Effector memory CD4-positive, alpha-beta T cell (primary cell): Measurements from ENCODE around the gene DDA1.

Experiments
- DNase-seq, 3 donors: peaks; one replicate each; pipeline ENCODE4 v3.0.0-alpha.2; 2020
- H3K27ac ChIP-seq: 2 replicates; pipeline ENCODE4 v1.7.0; 2013; ENCODE audit warnings: mild to moderate bottlenecking, low read length, moderate library complexity; ENCODE audit not compliant: insufficient read depth, poor library complexity, severe bottlenecking
- H3K27me3 ChIP-seq: replicated peaks from 2 replicates; pipeline ENCODE4 v1.7.0; 2013; ENCODE audit warnings: mild to moderate bottlenecking, low read length; ENCODE audit not compliant: insufficient read depth, control insufficient read depth, poor library complexity, severe bottlenecking
- H3K36me3 ChIP-seq: 2 replicates; pipeline ENCODE4 v1.7.0; 2013; ENCODE audit warnings: mild to moderate bottlenecking, low read length, moderate library complexity; ENCODE audit not compliant: control insufficient read depth, insufficient read depth
- H3K4me1 ChIP-seq: 2 replicates; pipeline ENCODE4 v1.7.0; 2013; ENCODE audit warnings: low read length, mild to moderate bottlenecking; ENCODE audit not compliant: control insufficient read depth, insufficient read depth, poor library complexity, severe bottlenecking
- H3K4me3 ChIP-seq: 2 replicates; pipeline ENCODE4 v1.7.0; 2013; ENCODE audit warnings: low read length, low read depth, mild to moderate bottlenecking; ENCODE audit not compliant: insufficient read depth, poor library complexity, severe bottlenecking
- H3K9me3 ChIP-seq: 2 replicates; pipeline ENCODE4 v1.7.0; 2013; ENCODE audit warnings: mild to moderate bottlenecking, low read length, moderate library complexity; ENCODE audit not compliant: control insufficient read depth

Gene DDA1

DNA sequence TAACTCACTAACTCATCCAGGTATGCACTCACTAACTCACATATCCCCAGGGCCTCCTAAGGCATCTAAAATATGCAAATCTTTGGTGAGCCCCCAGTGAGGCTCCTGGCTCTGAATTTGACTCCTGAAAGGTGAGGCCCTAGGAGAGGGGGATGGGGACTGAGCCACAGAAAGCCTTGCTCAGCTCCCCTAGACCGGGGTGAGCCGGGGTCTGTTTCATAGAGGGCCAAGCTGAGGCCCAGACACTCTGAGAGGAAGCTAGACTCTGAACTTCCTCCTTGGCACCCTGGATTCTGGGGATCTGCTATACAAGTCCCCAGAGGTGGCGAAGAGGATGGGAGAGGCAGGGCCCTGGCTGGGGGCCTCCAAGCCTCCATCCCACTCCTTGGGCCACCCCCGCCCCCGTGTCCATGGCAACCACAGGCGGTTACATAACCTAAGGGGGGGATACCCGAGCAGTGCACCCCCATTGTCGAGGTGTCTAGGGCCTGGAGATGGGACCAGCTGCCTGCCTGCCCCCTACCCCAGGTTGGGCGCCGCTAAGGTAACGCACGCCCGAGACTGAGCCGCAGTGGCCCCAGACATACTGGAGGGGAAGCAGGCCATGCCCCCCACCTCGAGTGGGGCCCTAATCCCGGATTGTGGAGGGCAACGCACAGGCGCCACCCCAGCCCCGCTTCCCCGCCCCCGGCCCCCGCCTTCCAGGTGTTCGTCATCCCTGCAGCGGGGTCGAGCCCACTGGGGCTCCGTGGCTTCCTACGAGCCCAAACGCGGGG is 6.8 kb upstream of the DDA1 start:
- H3K27ac ChIP-seq: peak overlapping the region; percentile 74
- no peak for DNase-seq

DNA sequence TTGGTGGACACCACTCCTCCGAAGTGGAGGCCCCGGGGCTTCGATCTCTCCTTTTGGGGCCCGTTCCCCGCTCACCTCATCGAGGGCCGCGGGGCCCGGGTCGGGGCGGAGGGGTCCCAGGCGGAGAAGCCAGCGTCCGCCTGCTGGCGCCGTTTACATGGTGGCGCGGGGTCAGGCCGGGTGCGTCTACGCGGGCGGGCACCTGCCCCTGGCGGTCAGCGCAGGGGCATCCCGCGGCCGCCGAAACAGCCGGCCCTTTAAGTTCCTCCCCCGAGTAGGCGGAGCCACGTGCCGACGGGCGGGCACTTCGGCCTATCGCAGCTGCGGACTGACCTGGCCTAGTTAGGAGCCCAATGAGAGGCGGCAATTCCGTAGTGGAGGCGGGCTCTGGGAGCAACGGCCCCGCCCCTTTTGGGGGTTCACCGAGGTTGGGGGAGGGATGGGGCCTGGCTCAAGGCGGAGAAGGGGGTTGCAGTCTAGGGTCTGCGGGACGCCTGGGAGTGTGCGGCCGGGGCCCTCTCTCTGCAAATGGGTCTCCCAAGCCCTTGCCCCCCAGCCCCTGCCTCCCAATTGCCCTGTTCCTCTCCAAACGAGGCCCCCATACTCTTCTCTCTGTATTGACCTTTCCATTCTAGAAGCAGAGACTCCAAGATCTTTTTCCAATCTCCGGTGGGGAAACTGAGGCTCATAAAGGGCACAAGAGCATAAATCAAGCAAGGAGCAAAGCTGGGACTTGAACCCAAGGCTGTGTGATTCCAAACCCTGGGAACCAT is 6.0 kb upstream of the DDA1 start, which contains the start of gene ABHD8:
Gene ABHD8, minus strand, starts transcription at position 259 of the 773 bp plus-strand sequence. CDS start 1,809 bp downstream, outside the sequence.
- Histone ChIP-seq H3K36me3 (no peaks in the 10 kb centered on the region), H3K4me1 (peaks cover 31% of the 10 kb centered on the region), H3K4me3 (peak within 1 kb of the TSS; percentile 95), H3K27ac (peak within 1 kb of the TSS; percentile 74), H3K9me3 (no peaks in the 10 kb centered on the region), H3K27me3 (no peaks in the 10 kb centered on the region)
- DNase-seq: peak; percentile 84 to 92 (median 86)

More for the DNA sequence above, 6.8 kb upstream of the DDA1 start:
- Histone ChIP-seq H3K36me3 (no peaks in the 10 kb centered on the region), H3K4me3 (peak overlapping the region; percentile 95), H3K9me3 (no peaks in the 10 kb centered on the region), H3K4me1 (peaks cover 31% of the 10 kb centered on the region), H3K27me3 (no peaks in the 10 kb centered on the region)

DNA sequence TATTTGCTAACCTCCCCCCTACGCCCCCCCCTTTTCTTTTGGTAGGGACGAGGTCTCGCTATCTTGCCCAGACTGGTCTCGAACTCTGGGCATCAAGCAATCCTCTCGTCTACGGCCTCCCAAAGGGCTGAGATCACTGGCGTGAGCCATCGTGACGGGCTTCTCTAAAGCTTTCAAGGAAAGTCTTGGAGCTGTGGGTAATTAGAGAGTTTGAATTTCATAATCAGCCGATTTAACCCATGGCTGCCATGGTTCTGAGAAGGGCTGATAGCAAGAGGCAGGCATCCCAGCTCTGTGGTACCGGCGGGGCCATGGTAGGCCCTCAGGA is 5.5 kb upstream of the DDA1 start:
- Histone ChIP-seq H3K36me3 (no peaks in the 10 kb centered on the region), H3K27me3 (no peaks in the 10 kb centered on the region), H3K4me3 (no peak overlapping the region), H3K4me1 (peaks cover 31% of the 10 kb centered on the region), H3K27ac (no peak overlapping the region), H3K9me3 (no peaks in the 10 kb centered on the region)
- no peak for DNase-seq

DNA sequence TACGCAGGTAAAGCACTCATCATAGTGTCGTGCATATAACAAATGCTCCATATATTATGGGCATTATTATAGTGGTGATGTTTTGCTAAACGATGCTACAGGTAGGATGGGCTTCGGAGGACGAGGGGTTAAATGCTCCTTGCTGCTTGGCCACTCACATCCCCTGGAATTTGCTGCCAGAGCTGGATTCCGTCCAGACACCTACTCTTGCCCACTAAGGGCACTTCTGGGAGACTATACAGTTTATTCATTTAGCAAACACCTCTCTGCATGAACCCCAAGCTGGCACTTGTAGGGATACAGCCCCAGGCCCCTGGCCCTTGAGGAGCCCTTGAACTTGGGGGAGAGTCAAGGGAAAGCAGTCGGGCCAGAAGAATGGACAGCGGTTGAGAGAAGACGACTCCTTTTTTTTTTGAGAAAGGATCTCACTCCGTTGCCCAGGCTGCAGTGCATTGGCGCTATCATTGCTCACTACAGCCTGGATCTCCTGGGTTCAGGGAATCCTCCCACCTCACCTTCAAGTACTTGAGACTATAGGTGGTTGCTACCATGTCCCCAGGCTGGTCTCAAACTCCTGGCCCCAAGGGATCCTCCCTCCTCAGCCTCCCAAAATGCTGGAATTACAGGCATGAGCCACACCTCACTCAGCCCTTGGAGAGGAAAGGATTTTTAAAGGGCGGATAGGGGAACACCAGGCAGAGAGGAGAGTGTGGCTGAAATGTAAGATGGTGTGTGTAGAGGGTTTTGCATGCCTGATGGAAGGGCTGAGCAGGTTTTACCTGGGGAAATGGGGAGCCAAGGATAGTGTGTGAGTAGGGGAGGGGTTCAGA is 4.8 kb upstream of the DDA1 start:
- H3K27me3 ChIP-seq: no peaks in the 10 kb centered on the region
- H3K4me3 ChIP-seq: peak overlapping the region; percentile 7
- no peaks in the 10 kb centered on the region for H3K36me3 ChIP-seq
- peak overlapping the region; percentile 19 for H3K27ac ChIP-seq
- H3K9me3 ChIP-seq: no peaks in the 10 kb centered on the region
- no peak for DNase-seq
- H3K4me1 ChIP-seq: peaks cover 31% of the 10 kb centered on the region

DNA sequence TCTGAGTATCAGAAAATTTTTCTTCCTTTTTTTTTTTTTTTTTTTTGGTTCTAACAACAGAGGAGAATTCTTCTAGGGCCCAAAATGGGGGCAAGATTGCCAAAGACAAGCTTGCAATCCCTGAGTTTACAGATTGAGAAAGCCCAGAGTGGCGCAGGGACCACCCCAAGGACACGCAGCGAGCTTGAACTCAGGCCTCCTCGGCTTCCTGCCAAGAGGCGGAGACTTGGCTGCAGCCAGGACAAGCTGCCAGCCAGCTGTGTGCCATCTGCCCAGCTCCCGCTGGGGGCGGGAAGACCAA is 4.2 kb upstream of the DDA1 start:
- no peak for DNase-seq
- peak overlapping the region; percentile 19 for H3K27ac ChIP-seq
- no peaks in the 10 kb centered on the region for H3K9me3 ChIP-seq
- H3K27me3 ChIP-seq: no peaks in the 10 kb centered on the region
- H3K4me1 ChIP-seq: peaks cover 35% of the 10 kb centered on the region
- H3K4me3 ChIP-seq: peak overlapping the region; percentile 7
- no peaks in the 10 kb centered on the region for H3K36me3 ChIP-seq

DNA sequence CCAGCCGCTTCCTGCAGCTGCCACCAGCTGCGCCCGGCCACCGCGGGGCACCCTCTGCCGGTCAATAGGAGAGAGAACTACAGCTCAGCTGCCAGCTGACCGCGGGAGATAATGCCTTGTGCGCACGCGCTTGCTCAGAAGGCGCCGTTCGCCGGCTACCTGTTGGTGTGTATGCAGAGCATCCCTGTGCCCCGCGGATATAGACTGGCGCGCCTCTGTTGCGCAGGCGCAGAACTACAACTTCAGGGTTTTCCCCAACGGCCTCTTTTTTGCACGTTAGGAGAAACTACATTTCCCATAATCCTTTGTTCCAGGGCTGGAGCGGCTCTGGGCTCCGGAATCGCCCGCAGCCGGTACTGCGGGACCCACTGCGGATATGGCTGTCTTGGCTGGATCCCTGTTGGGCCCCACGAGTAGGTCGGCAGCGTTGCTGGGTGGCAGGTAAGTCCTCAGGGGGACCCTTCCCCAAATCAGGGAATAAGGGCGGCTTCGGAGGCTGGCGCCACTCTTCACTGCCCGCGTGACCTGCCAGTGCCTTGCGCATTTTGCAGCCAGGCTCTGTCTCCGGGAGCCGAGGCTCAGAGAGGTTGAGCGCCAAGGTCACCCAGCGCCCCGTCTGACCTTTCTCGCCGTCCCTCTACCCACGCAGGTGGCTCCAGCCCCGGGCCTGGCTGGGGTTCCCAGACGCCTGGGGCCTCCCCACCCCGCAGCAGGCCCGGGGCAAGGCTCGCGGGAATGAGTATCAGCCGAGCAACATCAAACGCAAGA is 3.7 kb upstream of the DDA1 start, which contains the start of gene MRPL34:
Gene MRPL34, plus strand, starts transcription at position 356 of the 768 bp plus-strand sequence. Its CDS starts 21 bp downstream, at position 377.
- Histone ChIP-seq H3K4me3 (peak within 1 kb of the TSS; percentile 60), H3K27me3 (no peaks in the 10 kb centered on the region), H3K4me1 (peaks cover 40% of the 10 kb centered on the region), H3K27ac (peak within 1 kb of the TSS; percentile 69), H3K36me3 (no peaks in the 10 kb centered on the region), H3K9me3 (no peaks in the 10 kb centered on the region)
- peak; percentile 91 to 96 (median 95) for DNase-seq

DNA sequence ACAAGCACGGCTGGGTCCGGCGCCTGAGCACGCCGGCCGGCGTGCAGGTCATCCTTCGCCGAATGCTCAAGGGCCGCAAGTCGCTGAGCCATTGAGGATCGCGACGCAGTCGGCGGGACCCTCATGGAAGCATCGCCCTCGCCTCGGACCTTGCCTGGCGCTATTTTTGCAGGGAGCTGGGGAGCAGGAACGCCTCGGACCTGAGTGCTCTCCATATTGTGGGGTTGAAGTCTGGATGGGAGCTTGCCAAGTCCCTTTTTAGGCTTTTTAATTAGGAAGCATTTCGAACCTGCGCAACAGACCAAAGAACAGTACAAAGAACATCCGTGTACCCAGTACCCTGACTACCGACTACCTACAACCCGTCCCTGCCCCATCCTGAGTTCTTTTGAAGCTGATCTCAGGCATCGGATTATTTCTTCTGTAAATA is 3.1 kb upstream of the DDA1 start:
- no peaks in the 10 kb centered on the region for H3K27me3 ChIP-seq
- H3K27ac ChIP-seq: peak overlapping the region; percentile 69
- peaks cover 43% of the 10 kb centered on the region for H3K4me1 ChIP-seq
- no peak for DNase-seq
- H3K9me3 ChIP-seq: no peaks in the 10 kb centered on the region
- peak overlapping the region; percentile 60 for H3K4me3 ChIP-seq
- H3K36me3 ChIP-seq: no peaks in the 10 kb centered on the region

DNA sequence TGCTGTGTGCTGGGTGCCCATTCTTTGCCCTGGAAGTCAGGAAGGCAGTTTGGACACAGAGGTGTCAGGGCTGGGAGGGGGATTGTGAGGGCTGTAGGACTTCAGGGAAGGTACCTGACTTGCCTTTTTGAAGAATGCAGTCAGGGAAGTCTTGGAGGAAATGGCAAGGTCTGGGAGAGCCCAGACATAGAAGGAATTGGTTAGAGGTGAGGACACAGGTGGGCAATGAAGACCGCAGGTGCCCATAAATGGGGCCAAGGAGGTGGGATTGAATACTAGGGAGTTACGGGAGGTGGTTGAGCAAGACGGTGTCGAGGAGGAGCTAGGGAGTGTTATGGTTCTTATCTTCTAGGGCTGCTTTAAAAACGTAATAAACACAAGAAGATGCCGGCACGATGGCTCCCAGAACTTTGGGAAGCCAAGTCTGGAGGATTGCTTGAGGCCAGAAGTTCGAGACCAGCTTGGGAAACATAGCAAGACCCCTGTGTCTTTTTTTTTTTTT is 1.4 kb upstream of the DDA1 start:
- H3K9me3 ChIP-seq: no peaks in the 10 kb centered on the region
- H3K27ac ChIP-seq: no peak overlapping the region
- H3K4me1 ChIP-seq: peaks cover 35% of the 10 kb centered on the region
- H3K36me3 ChIP-seq: peaks cover 8% of the 10 kb centered on the region
- H3K27me3 ChIP-seq: no peaks in the 10 kb centered on the region
- H3K4me3 ChIP-seq: no peak overlapping the region
- DNase-seq: no peak

DNA sequence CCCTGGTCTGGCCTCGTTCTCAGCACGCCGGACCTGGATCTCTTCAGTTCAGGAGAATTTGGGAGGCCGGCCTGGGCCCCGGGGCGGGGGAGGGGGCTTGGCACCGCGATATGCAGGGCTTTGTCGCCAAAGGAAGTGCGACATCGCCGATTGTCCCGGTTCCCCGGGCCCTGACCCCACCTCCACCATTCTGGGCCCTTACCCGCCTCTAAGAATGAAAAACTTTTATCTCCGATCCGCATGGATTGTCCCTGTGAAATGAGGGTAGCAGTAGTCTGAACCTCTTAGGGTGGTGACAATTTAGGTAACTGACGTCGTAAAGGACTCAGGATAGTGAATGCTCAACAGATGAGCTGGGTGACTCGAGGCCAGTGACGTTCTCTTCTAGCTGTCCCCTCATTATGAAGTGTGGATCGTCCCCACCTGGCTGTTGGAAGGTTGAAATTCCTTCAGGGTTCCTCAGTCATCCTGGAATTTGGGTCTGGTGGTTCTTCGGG is 650 bp downstream of the DDA1 start:
- peak in 1 of 3 donors; percentile 16 for DNase-seq
- H3K9me3 ChIP-seq: no peaks in the 10 kb centered on the region

More for the DNA sequence above, 650 bp downstream of the DDA1 start:
- Histone ChIP-seq H3K27ac (peak overlapping the region; percentile 83), H3K4me3 (peak overlapping the region; percentile 76), H3K4me1 (peaks cover 26% of the 10 kb centered on the region), H3K27me3 (no peaks in the 10 kb centered on the region), H3K36me3 (peaks cover 21% of the 10 kb centered on the region)
